Measurements from ENCODE around the gene CSMD2.

DNA sequence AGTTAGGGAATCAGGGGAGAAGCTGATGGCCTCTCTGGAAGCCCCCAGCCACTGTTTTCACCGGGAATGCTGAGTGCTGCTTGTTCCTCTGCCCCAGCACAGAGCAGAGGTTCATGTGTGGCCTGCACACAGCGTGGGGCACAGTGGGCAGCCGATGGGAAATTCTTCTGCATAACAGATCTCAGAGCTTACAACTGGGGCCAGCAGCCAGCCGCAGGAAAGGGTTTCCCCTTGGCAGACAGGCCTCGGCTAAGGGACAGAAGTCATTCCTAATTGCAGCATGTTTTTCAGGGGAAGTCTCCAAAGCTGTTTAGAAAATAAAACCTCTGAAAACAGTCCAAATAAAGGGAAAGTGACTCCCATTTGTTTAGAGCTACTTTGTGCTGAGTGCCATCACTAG is 278.5 kb downstream of the CSMD2 start:
- TF ChIP-seq, protein P1, sequence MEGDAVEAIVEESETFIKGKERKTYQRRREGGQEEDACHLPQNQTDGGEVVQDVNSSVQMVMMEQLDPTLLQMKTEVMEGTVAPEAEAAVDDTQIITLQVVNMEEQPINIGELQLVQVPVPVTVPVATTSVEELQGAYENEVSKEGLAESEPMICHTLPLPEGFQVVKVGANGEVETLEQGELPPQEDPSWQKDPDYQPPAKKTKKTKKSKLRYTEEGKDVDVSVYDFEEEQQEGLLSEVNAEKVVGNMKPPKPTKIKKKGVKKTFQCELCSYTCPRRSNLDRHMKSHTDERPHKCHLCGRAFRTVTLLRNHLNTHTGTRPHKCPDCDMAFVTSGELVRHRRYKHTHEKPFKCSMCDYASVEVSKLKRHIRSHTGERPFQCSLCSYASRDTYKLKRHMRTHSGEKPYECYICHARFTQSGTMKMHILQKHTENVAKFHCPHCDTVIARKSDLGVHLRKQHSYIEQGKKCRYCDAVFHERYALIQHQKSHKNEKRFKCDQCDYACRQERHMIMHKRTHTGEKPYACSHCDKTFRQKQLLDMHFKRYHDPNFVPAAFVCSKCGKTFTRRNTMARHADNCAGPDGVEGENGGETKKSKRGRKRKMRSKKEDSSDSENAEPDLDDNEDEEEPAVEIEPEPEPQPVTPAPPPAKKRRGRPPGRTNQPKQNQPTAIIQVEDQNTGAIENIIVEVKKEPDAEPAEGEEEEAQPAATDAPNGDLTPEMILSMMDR (IDR thresholded peaks at IDR 0.05), result no peak
- no peak for TF ChIP-seq POLR2A (IDR thresholded peaks at IDR 0.05)
